Activated T-cell treated with anti-CD3 and anti-CD28 coated beads, Interleukin-2, amount 50 U/mL, for 1 hour (primary cell): ENCODE data around the gene KCNG4.

Experiments used
- DNase-seq: peaks from one replicate; pipeline ENCODE4 v3.0.0-alpha.2; 2020

The KCNG4 gene

GRCh38 chr16:84262031-84262430 lies 22.2 kb upstream of the KCNG4 start:
- no peak for DNase-seq

DNA sequence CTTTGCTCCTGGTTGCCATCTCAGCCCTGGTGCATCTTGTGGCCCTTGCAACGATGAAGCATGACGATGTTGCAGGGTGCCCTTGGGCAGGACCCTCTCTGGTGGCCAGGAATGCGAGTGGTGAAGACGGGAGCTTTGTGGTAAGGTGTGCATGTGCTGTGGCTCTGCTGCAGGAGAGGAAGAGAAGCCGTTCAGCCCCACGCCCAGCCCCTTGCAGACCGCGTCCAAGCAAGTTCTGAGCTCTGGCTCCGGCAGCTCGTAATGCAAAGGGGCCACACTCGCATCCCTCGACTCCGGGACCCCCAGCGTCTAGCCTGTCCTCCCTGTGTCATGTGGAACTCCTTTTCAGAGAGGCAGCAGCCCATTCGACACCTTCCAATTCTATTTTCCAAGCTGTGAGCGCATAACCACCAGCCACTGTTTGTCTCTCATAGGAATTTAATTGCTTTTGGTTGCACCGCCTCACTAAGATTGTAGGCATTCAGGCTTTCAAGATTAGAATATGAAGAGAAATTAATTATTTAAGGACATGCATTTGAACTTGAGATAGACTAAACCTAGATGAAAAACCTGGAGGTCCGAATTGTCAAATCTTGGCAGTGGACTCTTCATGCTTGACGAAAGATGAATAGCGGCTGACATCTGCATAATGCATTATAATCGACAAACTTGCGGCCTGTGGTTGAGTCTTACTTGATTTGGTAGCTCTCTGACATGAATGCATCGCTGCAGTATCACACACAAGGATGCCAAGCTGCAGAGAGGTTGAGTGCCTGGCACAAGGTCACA lies 21.1 kb upstream of the KCNG4 start:
- DNase-seq: no peak

- DNase-seq: no peak
Measured at GRCh38 chr16:84259691-84260090, 19.9 kb upstream of the KCNG4 start.

DNA sequence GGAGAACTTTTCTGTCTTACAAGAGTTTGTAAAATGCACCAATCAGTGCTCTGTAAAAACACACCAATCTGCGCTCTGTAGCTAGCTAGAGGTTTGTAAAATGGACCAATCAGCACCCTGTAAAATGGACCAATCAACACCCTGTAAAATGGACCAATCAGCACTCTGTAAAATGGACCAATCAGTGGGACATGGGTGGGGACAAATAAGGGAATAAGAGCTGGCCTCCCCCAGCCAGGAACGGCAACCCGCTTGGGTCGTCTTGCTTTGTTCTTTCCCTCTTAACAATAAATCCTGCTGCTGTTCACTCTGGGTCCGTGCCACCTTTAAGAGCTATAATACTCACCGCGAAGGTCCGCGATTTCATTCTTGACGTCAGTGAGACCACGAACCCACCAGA lies 18.5 kb upstream of the KCNG4 start:
- no peak for DNase-seq

- DNase-seq: no peak
Measured at GRCh38 chr16:84255050-84255810, 15.4 kb upstream of the KCNG4 start.

DNA sequence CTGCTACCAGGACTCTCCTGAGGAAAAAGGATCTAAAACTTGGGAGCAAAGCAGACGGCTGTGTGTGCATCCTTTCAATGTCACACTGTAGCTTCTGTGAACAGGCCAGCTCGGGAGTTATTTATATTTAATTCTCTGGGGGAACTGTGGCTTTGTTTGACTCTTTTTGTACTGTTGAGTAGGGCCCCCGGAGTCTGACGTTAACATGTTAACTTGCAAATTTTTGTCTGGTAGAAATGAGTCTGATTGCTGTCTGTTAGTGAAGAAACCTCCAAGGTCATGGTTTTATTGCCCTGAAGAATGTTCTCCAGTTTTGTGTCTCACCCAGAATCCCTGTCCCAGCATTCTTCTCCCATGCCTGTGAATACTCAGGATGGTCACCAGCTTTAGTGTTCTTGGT lies 14.2 kb upstream of the KCNG4 start:
- DNase-seq: no peak

DNA sequence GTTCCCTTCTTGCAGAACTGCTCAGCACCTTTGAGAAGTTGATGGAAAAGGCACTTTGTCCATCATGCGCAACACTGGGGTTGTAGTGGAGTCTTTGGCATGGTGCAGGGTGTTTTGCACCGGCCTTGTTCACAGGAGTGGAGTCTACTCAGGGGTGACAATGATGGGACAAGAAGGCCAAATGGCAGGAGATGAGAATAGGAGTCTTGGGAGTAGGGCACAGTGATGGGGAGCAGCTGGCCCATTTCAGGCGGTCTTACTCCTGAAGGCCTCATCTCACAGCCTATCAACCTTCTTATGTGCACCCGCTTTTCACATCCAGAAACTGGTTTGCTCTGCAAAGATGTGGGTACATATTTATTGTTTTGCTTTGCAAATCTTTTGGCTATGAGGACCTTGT lies 13.4 kb upstream of the KCNG4 start:
- no peak for DNase-seq

- no peak for DNase-seq
Measured at GRCh38 chr16:84252184-84252583, 12.4 kb upstream of the KCNG4 start.

GRCh38 chr16:84247844-84248243 lies 8.0 kb upstream of the KCNG4 start:
- DNase-seq: no peak

DNA sequence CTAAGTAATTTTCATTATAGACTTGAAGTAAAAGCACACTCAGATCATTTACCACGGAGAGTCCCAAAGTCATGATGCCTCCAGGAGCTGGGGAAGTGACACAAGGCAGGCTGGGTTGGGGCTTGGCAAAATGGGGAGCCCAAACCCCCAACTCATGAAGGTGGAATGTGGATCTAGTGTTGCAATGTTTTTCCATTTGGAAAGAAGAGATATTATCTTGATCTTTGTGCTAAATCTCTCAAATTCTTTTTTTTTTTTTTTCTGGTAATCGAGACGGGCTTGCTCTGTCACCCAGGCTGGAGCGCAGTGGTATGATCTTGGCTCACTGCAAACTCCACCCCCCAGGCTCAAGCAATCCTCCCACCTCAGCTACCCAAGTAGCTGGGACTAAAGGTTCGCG lies 7.5 kb upstream of the KCNG4 start:
- no peak for DNase-seq

- no peak for DNase-seq
Measured at GRCh38 chr16:84246679-84247077, 6.9 kb upstream of the KCNG4 start.

- no peak for DNase-seq
Measured at GRCh38 chr16:84245956-84246678, 6.3 kb upstream of the KCNG4 start.

DNA sequence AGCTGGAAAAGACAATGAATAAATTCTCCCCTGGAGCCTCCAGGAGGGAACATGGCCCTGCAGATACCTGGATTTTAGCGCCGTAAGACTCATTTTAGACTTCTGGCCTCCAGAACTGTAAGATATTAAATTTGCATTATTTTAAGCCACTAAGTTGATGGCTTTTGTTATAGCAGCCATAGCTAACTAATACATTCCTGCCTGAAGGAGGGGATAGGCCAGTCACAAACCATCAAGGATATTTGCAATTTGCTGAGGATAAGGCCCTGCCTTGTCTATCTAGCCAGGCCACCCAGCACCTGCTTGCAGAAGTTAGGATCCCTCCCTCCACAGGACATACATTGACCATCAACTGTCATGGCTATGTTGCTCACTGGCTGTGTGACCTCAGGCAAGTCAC lies 4.9 kb upstream of the KCNG4 start:
- DNase-seq: no peak

- no peak for DNase-seq
Measured at GRCh38 chr16:84243732-84244131, 3.9 kb upstream of the KCNG4 start.

DNA sequence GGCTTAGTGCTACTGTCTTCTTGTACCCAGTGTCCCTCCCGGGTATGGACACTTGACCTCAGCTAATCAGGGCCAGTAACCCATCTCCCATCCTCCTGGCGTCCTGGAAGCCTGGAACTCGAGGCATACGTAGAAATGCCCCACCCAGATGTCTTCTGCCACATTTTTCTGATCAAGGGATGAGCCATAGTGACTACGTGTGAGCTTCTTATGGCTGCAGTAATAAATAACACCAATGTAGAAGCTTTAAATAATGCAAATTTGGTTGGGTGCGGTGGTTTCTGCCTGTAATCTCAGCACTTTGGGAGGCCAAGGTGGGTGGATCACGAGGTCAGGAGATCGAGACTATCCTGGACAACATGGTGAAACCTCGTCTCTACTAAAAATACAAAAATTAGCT lies 3.0 kb upstream of the KCNG4 start:
- no peak for DNase-seq

- no peak for DNase-seq
Measured at GRCh38 chr16:84241778-84242177, 2.0 kb upstream of the KCNG4 start.

DNA sequence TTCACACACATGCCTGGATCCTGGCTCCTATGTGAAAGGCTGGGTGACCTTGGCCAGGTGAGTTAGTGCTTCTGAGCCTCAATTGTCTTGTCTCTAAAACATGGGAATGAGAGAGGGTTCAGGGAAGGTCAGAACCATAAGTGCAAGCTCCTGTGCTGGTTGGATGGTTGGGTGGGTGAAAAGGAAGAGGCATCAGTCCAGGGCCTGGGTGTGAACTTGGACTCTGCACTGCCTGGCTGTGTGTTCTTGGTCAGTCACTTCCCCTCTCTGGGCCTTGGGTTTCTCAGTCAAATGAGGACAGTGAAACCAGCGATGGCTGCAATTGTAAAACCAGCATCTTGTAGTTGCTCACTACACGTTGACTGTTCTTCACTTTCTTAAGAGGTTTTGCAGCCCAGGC lies 643 bp upstream of the KCNG4 start:
- DNase-seq: no peak

GRCh38 chr16:84239141-84239769 lies 557 bp downstream of the KCNG4 start:
- DNase-seq: no peak

- no peak for DNase-seq
Measured at GRCh38 chr16:84237994-84238750, 1.6 kb downstream of the KCNG4 start.

- no peak for DNase-seq
Measured at GRCh38 chr16:84236671-84237070, 3.1 kb downstream of the KCNG4 start.

DNA sequence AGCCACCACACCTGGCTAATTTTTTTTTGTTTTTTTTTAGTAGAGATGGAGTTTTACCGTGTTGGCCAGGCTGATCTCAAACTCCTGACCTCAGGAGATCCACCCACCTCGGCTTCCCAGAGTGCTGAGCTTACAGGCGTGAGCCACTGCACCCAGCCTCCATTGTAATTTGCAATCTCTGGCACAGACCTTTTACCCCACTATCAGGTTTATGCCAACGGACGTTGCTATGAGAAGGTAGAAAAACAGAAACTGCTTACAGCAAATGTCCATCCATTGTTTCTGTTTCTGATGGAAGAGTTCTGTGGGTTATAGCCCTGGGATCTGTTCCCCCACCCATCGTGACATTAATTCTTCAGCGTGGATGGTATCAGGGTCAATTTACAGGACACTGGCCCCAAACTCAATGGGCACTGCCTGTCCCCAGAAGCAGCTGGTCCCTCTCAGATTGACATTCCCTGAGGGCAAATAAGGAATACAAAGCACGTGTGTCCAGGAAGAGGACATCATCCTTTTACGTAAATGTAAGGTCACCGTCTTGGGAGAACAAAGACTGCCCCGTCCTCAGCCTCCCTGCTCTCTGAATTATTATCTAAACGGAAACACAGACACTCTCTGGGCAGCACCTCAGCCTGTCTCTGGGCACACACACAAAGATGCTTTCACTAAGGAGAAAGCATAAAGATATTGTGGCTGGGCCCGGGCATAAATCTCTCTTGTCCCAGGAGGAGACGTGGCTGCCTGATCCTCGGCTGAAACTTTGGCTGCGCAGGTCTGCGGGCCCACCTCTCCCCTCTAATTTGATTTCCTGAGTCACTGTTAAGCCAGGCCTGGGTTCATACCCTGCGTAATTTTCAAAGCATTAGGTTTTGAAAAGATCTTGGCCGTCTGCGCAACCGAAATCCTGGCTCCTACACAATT lies 5.2 kb downstream of the KCNG4 start:
- DNase-seq: no peak
